Skeletal muscle tissue (tissue), 4 donors: ENCODE results near the gene CYGB. TPM values are rescaled to one million over a fixed set of nuclear protein-coding genes. Genes with fewer than 3 reads are reported as not detected.

ENCODE experiments used
- H3K27ac ChIP-seq: one replicate; pipeline ENCODE4 v1.7.0; 2013; ENCODE audit warnings: mild to moderate bottlenecking, low read depth, low read length, inconsistent platforms
- H3K27me3 ChIP-seq, 3 donors: one replicate each; pipeline ENCODE4 v1.7.0; 2013; ENCODE audit warnings: low read length in 3 of 3; ENCODE audit not compliant: control insufficient read depth in 3 of 3, insufficient read depth in 3 of 3
- H3K36me3 ChIP-seq, 3 donors: one replicate each; pipeline ENCODE4 v1.7.0; 2013; ENCODE audit warnings: low read length in 3 of 3; ENCODE audit not compliant: control insufficient read depth in 3 of 3, insufficient read depth in 3 of 3
- H3K4me1 ChIP-seq, 3 donors: one replicate each; pipeline ENCODE4 v1.7.0; 2013; ENCODE audit warnings: low read length in 3 of 3, mild to moderate bottlenecking in 3 of 3; ENCODE audit not compliant: control insufficient read depth in 3 of 3, insufficient read depth in 3 of 3
- H3K4me3 ChIP-seq, 3 donors: one replicate each; pipeline ENCODE4 v1.7.0; 2013; ENCODE audit warnings: low read length in 3 of 3
- H3K9ac ChIP-seq, 3 donors: one replicate each; pipeline ENCODE4 v1.7.0; 2013; ENCODE audit warnings: low read length in 3 of 3, mild to moderate bottlenecking in 3 of 3, moderate library complexity in 2 of 3, low read depth in 1 of 3
- H3K9me3 ChIP-seq, 3 donors: one replicate each; pipeline ENCODE4 v1.7.0; 2013; ENCODE audit warnings: low read length in 3 of 3; ENCODE audit not compliant: control insufficient read depth in 3 of 3
- total RNA-seq: library from RNA; depleted of rRNA; stranded (reverse); fragments of >200 nt; gene quantifications from one replicate; pipeline ENCODE4 v1.2.3, GENCODE V29; 2014
- donor health status: Osteomylitis.

CYGB gene
- total RNA-seq, 1 donor from 2014 or later = 8.9 TPM

DNA sequence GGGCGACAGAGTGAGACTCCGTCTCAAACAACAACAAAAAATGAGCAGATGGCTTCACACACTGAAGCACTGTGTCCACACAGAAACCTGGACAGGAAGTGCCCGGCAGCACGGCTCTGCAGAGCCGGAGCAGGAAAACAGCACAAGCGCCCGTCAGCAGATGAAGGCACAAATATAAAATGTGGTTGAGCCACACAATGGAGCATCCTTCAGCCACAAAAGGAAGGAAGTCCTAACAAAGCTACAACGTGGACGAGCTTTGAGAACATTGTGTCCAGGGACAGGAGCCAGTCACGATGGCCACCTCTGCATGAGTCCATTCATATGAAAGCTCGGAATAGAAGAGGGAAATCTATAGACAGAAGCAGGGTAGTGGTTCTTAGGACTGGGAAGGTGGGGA, 51.9 kb downstream of the CYGB start:
- H3K4me1 ChIP-seq = peaks cover 4 to 12% (median 6%) of the 10 kb centered on the region in 3 donors
- no peaks in the 10 kb centered on the region for H3K9me3 ChIP-seq
- H3K27ac ChIP-seq = no peak overlapping the region
- peaks cover 0 to 5% (median 0%) of the 10 kb centered on the region in 3 donors for H3K36me3 ChIP-seq
- H3K4me3 ChIP-seq = no peak overlapping the region
- no peak overlapping the region for H3K9ac ChIP-seq
- no peaks in the 10 kb centered on the region for H3K27me3 ChIP-seq

DNA sequence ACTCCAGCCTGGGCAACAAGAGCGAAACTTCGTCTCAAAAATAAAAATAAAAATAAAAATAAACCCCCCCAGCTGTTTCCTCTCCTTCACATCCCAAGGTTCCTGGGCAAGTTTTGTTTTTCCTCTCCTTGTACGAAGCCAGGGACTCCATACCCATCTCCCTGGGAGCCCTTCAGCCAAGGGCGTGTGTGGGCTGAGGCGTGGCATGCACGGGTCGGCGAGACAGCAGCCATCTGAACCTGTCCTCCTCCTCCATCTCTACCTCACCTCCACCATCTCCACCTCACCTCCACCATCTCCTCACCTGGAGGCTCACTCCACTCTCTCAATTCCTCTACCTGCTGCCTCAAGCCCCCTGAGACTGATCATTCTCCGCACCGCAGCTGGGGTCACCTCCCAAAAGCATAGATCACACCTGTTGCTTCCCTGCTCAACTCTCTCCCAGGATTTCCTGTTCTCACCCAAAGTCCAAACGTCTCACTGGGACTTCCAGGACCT, 53.2 kb downstream of the CYGB start:
- Histone ChIP-seq H3K9ac (no peak overlapping the region), H3K27ac (no peak overlapping the region), H3K9me3 (no peaks in the 10 kb centered on the region), H3K4me1 (peaks cover 0 to 10% (median 5%) of the 10 kb centered on the region in 3 donors), H3K36me3 (peaks cover 0 to 5% (median 0%) of the 10 kb centered on the region in 3 donors), H3K27me3 (no peaks in the 10 kb centered on the region), H3K4me3 (no peak overlapping the region)

DNA sequence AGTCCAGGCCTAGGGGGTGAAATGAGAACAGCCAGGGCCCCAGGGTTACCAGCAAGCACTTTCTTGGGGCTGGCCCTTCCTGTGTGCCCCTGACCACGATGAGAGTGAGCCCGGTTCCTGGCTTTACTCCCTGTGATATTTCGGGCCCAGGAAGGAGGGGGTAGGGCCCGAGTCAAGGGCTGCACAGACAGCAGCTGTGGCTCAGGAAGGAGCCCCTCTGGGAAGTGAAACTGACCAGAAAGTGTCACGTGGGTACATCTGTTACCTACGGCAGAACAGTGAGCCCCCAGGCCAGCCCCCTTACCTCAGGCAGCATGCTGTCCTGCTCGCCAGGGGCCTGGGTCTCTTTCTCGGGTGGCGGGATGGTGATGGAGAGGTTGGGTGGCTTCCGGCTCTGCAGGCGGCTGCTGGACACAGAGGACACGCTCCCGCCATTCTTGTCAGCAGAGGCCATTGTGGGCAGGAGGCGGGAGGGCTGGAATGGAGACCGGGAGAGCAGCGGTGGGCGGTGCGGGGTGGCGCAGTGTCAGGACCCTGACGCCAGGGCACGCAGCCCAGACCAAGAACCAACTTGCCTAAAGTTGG, 56.3 kb downstream of the CYGB start:
- Histone ChIP-seq H3K4me1 (peaks cover 0 to 10% (median 5%) of the 10 kb centered on the region in 3 donors), H3K4me3 (no peak overlapping the region)

DNA sequence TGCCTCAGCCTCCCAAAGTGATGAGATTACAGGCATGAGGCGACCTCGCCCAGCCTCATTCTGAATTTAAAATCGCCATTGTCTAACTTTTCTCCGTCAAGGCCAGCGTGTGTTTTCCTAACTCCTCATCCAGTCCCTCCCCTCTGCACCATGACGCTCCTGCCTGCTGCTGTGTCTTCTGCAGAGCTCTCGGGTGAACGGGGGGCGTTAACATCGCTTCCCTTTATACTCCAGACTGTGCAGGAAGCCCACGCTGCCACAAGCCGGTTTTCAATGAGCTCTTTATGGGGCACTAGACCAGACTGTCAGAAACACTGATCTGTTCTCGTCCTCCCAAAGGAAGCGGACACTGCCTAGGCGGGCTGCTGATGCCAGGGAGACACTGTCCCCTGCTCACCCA, 56.9 kb downstream of the CYGB start:
- H3K36me3 ChIP-seq = peaks cover 8 to 16% (median 9%) of the 10 kb centered on the region in 3 donors
- no peaks in the 10 kb centered on the region for H3K9me3 ChIP-seq
- H3K9ac ChIP-seq = no peak overlapping the region
- no peaks in the 10 kb centered on the region for H3K27me3 ChIP-seq
- peaks cover 0 to 6% (median 3%) of the 10 kb centered on the region in 3 donors for H3K4me1 ChIP-seq
- H3K27ac ChIP-seq = no peak overlapping the region
- no peak overlapping the region for H3K4me3 ChIP-seq

More for the DNA sequence above, 56.3 kb downstream of the CYGB start:
- no peak overlapping the region for H3K27ac ChIP-seq
- peaks cover 8 to 16% (median 9%) of the 10 kb centered on the region in 3 donors for H3K36me3 ChIP-seq
- no peaks in the 10 kb centered on the region for H3K9me3 ChIP-seq
- H3K27me3 ChIP-seq = no peaks in the 10 kb centered on the region
- no peak overlapping the region for H3K9ac ChIP-seq

DNA sequence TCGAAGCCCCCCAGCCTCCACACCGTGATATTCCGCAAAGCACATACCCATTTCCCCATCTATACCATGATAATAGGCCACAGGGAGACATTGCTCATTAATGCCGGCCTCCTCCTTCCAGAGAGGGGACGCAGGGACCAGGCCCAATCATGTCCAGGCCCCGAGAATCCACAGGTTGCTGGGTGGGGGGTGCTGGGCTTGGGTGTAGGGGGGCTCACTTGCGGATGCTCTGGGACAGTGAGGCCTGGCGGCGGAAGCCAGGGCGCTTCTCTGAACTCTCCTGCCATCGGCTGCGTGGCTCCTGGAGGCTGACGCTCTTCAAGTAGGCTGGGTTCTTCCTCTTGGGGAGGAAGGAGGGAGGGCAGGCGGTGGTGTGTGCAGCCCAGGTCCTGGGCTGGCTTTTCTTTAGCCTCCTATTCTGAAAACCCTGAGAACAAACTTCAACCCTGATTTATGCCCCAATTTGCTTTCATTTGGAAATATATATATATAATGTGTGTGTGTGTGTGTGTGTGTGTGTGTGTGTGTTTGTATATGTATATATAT, 57.9 kb downstream of the CYGB start:
- H3K9me3 ChIP-seq = no peaks in the 10 kb centered on the region
- no peaks in the 10 kb centered on the region for H3K27me3 ChIP-seq
- no peak overlapping the region for H3K27ac ChIP-seq
- peaks cover 13 to 20% (median 15%) of the 10 kb centered on the region in 3 donors for H3K36me3 ChIP-seq
- H3K4me1 ChIP-seq = peaks cover 0 to 3% (median 0%) of the 10 kb centered on the region in 3 donors
- no peak overlapping the region for H3K9ac ChIP-seq
- no peak overlapping the region for H3K4me3 ChIP-seq

DNA sequence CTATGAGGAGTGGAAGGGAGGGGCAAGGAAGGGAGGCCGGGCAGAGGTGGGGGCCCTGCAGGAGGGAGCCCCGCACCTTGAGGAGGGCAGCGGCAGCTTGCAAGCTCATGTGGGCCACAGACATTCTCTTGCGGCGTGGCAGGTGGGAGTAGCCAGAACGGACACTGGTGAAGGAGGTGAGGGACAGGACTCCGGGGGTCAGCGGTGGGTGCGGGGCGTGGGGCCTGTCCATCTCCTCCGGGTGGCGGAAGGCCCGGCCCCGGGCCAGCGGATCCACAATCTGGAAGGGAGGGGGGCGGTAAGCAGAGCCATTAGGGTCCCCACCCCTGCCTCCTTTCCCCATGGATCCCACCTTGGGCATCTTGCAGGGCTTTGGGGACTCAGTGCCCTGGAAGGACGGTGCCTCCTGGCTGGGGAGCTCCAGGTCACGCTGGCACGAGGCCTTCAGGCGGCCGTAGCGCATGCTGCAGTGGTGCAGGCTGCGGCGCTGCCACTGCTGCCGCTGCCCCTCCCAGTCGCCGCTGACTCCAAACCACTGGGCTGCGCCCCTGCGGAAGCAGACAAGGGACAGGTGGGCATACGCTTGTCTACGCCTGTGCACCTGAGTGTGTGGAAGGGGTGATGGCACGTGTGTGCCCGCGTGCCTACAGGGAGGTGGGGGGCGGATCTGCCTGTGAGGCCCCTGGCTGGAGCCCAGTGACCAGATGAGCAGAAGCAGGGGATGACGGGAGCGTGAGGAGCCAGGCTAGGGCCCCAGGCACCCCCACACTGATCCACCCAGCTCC, 58.6 kb downstream of the CYGB start:
- Histone ChIP-seq H3K27ac (no peak overlapping the region), H3K9ac (no peak overlapping the region), H3K9me3 (no peaks in the 10 kb centered on the region), H3K36me3 (peaks cover 15 to 22% (median 21%) of the 10 kb centered on the region in 3 donors), H3K4me1 (peaks cover 0 to 3% (median 0%) of the 10 kb centered on the region in 3 donors), H3K27me3 (no peaks in the 10 kb centered on the region), H3K4me3 (no peak overlapping the region)

DNA sequence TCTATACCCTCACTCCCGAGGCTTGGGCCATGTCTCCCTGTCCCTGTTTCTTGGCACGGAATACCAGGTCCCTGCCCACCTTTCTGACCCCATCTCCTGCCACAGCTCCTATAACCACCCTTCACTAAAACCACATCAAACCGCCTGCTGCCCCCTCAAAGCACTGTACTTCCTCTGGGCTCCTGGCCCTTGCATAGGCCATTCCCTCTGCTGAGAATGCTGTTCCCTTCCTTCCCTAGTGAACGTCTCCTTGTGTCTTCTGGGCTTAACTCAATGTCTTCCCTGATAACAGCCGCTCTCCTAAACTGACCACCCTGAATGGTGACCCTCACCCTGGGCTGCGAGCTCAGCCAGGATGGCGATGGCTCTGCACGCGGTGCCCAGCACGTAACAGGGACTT, 59.4 kb downstream of the CYGB start:
- Histone ChIP-seq H3K9me3 (no peaks in the 10 kb centered on the region), H3K36me3 (peaks cover 19 to 28% (median 26%) of the 10 kb centered on the region in 3 donors), H3K4me1 (peaks cover 0 to 3% (median 0%) of the 10 kb centered on the region in 3 donors), H3K27me3 (no peaks in the 10 kb centered on the region), H3K9ac (no peak overlapping the region), H3K4me3 (no peak overlapping the region), H3K27ac (no peak overlapping the region)

DNA sequence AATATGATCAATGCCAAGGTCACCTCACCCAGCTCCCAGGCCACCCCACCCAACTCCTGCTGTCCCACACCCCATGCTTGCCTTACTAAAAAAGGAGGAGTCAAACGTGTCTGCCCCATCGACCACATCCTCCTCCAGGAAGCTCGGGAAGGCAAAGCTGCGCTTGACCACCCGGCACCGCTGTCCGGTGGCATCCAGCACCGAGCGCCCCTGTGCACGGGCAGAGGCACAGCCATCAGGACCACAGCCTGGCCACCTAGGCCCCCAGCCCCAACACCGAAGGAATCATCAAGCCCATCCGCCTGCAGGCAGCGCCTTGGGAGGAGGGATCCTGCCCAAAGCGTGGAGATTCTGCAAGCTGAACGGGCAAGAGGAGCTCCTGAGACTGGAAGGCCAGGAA, 59.9 kb downstream of the CYGB start:
- H3K9ac ChIP-seq = no peak overlapping the region
- peaks cover 0 to 3% (median 0%) of the 10 kb centered on the region in 3 donors for H3K4me1 ChIP-seq
- no peak overlapping the region for H3K4me3 ChIP-seq
- no peak overlapping the region for H3K27ac ChIP-seq
- no peaks in the 10 kb centered on the region for H3K9me3 ChIP-seq
- peaks cover 24 to 34% (median 29%) of the 10 kb centered on the region in 3 donors for H3K36me3 ChIP-seq
- no peaks in the 10 kb centered on the region for H3K27me3 ChIP-seq
